PC-3 (cell line): ENCODE data around the gene LINGO4.

ENCODE experiments used
- EZH2 ChIP-seq: fragments of 300-600 bp; sonication (generic); IDR thresholded peaks from one replicate; pipeline ENCODE4 v1.6.1; 2017; ENCODE audit warnings: antibody characterized with exemption, mild to moderate bottlenecking, low read length; ENCODE audit not compliant: unreplicated experiment
- EZH2phosphoT487 ChIP-seq: fragments of 300-600 bp; sonication (generic); IDR thresholded peaks from 2 replicates; pipeline ENCODE4 v1.6.1; 2018; ENCODE audit warnings: mild to moderate bottlenecking, antibody characterized with exemption, low read length, borderline replicate concordance
- TF ChIP-seq, protein P1 (sequence below): fragments of 300-600 bp; sonication (generic); conservative IDR thresholded peaks from 2 replicates; pipeline ENCODE4 v1.5.1; 2017; ENCODE audit warnings: antibody characterized with exemption, low read depth, mild to moderate bottlenecking, low read length

DNA sequence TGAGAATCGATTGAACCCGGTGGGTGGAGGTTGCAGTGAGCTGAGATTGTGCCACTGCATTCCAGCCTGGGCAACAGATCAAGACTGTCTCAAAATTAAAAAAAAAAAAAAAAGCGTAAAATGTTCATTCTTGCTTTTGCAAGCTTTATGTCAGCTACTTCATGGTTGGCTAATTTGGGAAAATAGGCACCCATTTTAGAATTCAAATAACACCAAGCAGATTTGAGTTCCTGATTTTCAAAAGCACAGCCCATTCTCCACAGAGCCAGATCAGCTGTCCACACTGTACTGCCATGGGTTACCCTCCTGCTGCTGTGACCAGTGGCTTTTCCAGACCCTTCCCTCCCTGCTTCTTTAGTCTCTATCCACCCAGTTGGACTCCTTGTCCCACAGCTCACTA lies 43.9 kb upstream of the LINGO4 start:
- TF ChIP-seq EZH2 (no peak), EZH2phosphoT487 (no peak)
- TF ChIP-seq, protein P1, sequence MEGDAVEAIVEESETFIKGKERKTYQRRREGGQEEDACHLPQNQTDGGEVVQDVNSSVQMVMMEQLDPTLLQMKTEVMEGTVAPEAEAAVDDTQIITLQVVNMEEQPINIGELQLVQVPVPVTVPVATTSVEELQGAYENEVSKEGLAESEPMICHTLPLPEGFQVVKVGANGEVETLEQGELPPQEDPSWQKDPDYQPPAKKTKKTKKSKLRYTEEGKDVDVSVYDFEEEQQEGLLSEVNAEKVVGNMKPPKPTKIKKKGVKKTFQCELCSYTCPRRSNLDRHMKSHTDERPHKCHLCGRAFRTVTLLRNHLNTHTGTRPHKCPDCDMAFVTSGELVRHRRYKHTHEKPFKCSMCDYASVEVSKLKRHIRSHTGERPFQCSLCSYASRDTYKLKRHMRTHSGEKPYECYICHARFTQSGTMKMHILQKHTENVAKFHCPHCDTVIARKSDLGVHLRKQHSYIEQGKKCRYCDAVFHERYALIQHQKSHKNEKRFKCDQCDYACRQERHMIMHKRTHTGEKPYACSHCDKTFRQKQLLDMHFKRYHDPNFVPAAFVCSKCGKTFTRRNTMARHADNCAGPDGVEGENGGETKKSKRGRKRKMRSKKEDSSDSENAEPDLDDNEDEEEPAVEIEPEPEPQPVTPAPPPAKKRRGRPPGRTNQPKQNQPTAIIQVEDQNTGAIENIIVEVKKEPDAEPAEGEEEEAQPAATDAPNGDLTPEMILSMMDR, result no peak
